ENCODE data around the gene STAMBPL1. TPM values are rescaled to one million over a fixed set of nuclear protein-coding genes. Genes with fewer than 3 reads are reported as not detected.

STAMBPL1 gene
- total and polyA plus RNA-seq, 2 donors (not counting 1 experiment from before 2014, with no cell fraction given), result 45.6 to 72.5 TPM

DNA sequence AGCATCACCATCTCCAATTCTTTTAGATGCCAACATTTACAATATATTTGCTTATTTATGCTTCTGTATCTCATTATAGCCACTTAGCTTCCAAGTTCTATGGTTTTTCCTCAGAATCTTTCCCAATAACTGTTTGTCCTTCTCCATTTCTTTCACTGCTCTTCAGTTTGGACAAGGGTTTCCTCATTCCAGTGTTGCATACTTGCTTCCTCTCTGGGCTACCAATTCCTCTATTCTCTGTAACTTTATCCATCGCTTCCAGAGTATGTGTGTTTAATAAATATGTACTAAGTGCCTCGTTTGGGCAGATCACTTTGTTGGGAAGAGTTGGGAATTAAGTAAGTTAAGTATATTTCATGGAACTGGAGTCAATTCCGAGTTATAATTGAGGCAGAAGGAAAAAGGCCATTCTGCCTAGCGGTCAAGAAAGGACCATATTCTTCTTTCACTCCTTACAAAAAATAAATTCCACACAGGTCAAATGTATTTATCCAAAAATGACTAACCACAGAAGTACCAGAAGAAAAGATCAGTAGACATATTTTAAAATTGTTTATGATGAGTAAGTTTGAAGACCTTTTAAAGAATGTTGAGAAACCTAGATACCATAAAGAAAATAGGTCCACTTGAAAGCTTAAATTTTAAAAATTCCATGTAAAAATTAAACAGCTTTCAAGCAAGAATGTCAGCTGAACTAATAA lies 10.8 kb downstream of the STAMBPL1 start:
- no peak overlapping the region for H2AFZ ChIP-seq (ENCODE audit: low read length)
- DNase-seq (ENCODE audit: low read depth in 2 of 2), result peak in 1 of 2 donors; percentile 42
- H4K20me1 ChIP-seq (ENCODE audit: control insufficient read depth, extremely low read depth, insufficient read depth, low read length), result no peaks in the 10 kb centered on the region
- no peaks in the 10 kb centered on the region for H3K9me3 ChIP-seq (ENCODE audit: control insufficient read depth, insufficient read depth, low read depth, low read length)
- H3K79me2 ChIP-seq (ENCODE audit: control insufficient read depth, insufficient read depth, low read length), result peaks cover 87% of the 10 kb centered on the region
- peak overlapping the region; percentile 59 for H3K4me2 ChIP-seq (ENCODE audit: extremely low read depth, insufficient read depth, low read length)
- no peaks in the 10 kb centered on the region for H3K27me3 ChIP-seq (ENCODE audit: control insufficient read depth, insufficient read depth, low read length)
- no peak overlapping the region for H3K9ac ChIP-seq (ENCODE audit: insufficient read depth, low read length)
- H3K4me3 ChIP-seq (replicated peaks in 1 of 4; ENCODE audit: control extremely low read depth in 1 of 4, insufficient read depth in 1 of 4, low read depth in 3 of 4, low read length in 4 of 4), result no peak overlapping the region
- peaks cover 55% of the 10 kb centered on the region for H3K4me1 ChIP-seq (ENCODE audit: control insufficient read depth, extremely low read depth, insufficient read depth, low read length)
- H3K27ac ChIP-seq (ENCODE audit: insufficient read depth, low read length), result no peak overlapping the region
- H3K36me3 ChIP-seq (ENCODE audit: control insufficient read depth, insufficient read depth, low read length), result no peaks in the 10 kb centered on the region
- TF ChIP-seq, protein P1, sequence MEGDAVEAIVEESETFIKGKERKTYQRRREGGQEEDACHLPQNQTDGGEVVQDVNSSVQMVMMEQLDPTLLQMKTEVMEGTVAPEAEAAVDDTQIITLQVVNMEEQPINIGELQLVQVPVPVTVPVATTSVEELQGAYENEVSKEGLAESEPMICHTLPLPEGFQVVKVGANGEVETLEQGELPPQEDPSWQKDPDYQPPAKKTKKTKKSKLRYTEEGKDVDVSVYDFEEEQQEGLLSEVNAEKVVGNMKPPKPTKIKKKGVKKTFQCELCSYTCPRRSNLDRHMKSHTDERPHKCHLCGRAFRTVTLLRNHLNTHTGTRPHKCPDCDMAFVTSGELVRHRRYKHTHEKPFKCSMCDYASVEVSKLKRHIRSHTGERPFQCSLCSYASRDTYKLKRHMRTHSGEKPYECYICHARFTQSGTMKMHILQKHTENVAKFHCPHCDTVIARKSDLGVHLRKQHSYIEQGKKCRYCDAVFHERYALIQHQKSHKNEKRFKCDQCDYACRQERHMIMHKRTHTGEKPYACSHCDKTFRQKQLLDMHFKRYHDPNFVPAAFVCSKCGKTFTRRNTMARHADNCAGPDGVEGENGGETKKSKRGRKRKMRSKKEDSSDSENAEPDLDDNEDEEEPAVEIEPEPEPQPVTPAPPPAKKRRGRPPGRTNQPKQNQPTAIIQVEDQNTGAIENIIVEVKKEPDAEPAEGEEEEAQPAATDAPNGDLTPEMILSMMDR (conservative IDR thresholded peaks at IDR 0.05 in 1 of 2, IDR thresholded peaks at IDR 0.05 in 1 of 2; ENCODE audit: low read depth in 1 of 2, low read length in 2 of 2), result no peak
- TF ChIP-seq EZH2 (IDR thresholded peaks at IDR 0.05; ENCODE audit: low read length, missing control alignments), result no peak

DNA sequence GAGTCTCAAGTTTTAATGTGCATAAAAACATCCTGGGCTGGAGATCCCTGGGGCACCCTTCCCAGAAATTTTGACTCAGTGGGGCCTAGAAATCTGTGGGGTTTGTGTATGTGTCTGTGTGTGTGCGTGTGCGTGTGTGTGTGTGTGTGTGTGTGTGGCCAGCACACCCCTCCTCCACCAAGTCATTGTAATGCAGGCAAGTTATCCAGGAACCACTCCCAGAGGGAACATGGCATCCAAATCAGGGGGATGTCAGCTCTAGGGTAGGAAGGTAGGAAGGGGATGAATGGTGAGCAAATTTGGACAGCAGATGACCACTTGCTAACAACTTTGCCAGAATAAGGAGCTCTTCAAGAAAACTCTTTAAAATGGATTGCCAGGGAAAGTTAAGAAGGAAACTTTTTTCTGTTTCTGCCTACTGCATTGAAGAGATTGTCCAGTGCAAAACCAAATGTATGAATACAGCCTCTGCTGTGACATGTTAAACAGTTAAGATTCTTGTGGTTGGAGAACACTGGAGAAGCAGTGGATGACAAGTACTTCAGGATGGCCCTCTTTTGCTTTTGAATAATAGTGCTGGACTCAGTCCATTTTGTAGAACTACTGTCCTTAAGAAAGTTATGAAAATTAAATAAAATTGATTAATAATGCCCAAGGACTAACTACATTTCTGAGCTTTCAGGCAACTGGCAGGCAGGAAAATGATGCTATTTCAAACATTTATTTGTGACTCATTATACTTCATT lies 12.3 kb downstream of the STAMBPL1 start:
- H3K4me2 ChIP-seq (ENCODE audit: extremely low read depth, insufficient read depth, low read length), result peak overlapping the region; percentile 75
- H3K4me1 ChIP-seq (ENCODE audit: control insufficient read depth, extremely low read depth, insufficient read depth, low read length), result peaks cover 58% of the 10 kb centered on the region
- H3K9me3 ChIP-seq (ENCODE audit: control insufficient read depth, insufficient read depth, low read depth, low read length), result no peaks in the 10 kb centered on the region
- peaks cover 86% of the 10 kb centered on the region for H3K79me2 ChIP-seq (ENCODE audit: control insufficient read depth, insufficient read depth, low read length)
- no peak overlapping the region for H2AFZ ChIP-seq (ENCODE audit: low read length)
- H3K4me3 ChIP-seq (replicated peaks in 1 of 4; ENCODE audit: control extremely low read depth in 1 of 4, insufficient read depth in 1 of 4, low read depth in 3 of 4, low read length in 4 of 4), result no peak overlapping the region
- H3K9ac ChIP-seq (ENCODE audit: insufficient read depth, low read length), result no peak overlapping the region
- no peak for TF ChIP-seq EZH2 (IDR thresholded peaks at IDR 0.05; ENCODE audit: low read length, missing control alignments)
- TF ChIP-seq, protein P1 (conservative IDR thresholded peaks at IDR 0.05 in 1 of 2, IDR thresholded peaks at IDR 0.05 in 1 of 2; ENCODE audit: low read depth in 1 of 2, low read length in 2 of 2), result no peak
- H3K27ac ChIP-seq (ENCODE audit: insufficient read depth, low read length), result peak overlapping the region; percentile 67
- H3K27me3 ChIP-seq (ENCODE audit: control insufficient read depth, insufficient read depth, low read length), result no peaks in the 10 kb centered on the region
- peak; percentile 33 to 84 for DNase-seq (ENCODE audit: low read depth in 2 of 2)
- H4K20me1 ChIP-seq (ENCODE audit: control insufficient read depth, extremely low read depth, insufficient read depth, low read length), result no peaks in the 10 kb centered on the region
- no peaks in the 10 kb centered on the region for H3K36me3 ChIP-seq (ENCODE audit: control insufficient read depth, insufficient read depth, low read length)

DNA sequence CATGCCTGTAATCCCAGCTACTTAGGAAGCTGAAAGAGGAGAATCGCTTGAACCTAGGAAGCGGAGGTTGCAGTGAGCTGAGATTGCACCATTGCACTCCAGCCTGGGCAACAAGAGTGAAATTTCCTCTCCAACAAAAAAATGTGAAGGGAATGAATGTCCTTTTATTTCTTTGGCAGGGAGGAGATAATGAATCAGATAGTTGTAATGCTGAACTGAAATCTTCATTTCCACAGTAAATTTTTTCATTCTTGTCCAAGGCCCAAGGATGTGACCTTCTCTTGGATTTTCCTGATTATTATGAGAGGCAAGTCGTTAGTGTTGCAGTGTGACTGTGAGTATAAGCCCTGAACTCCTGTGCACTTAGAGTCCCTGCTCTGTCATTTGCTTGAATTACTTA lies 13.6 kb downstream of the STAMBPL1 start:
- peak; percentile 40 to 59 for DNase-seq (ENCODE audit: low read depth in 2 of 2)
- Histone ChIP-seq H3K4me2 (ENCODE audit: extremely low read depth, insufficient read depth, low read length) (peak overlapping the region; percentile 7), H3K27me3 (ENCODE audit: control insufficient read depth, insufficient read depth, low read length) (no peaks in the 10 kb centered on the region), H3K79me2 (ENCODE audit: control insufficient read depth, insufficient read depth, low read length) (peaks cover 85% of the 10 kb centered on the region), H3K9ac (ENCODE audit: insufficient read depth, low read length) (no peak overlapping the region), H2AFZ (ENCODE audit: low read length) (no peak overlapping the region), H4K20me1 (ENCODE audit: control insufficient read depth, extremely low read depth, insufficient read depth, low read length) (no peaks in the 10 kb centered on the region), H3K4me1 (ENCODE audit: control insufficient read depth, extremely low read depth, insufficient read depth, low read length) (peaks cover 56% of the 10 kb centered on the region), H3K36me3 (ENCODE audit: control insufficient read depth, insufficient read depth, low read length) (no peaks in the 10 kb centered on the region), H3K27ac (ENCODE audit: insufficient read depth, low read length) (peak overlapping the region; percentile 26), H3K4me3 (replicated peaks in 1 of 4; ENCODE audit: control extremely low read depth in 1 of 4, insufficient read depth in 1 of 4, low read depth in 3 of 4, low read length in 4 of 4) (no peak overlapping the region), H3K9me3 (ENCODE audit: control insufficient read depth, insufficient read depth, low read depth, low read length) (no peaks in the 10 kb centered on the region)
- TF ChIP-seq, protein P1 (conservative IDR thresholded peaks at IDR 0.05 in 1 of 2, IDR thresholded peaks at IDR 0.05 in 1 of 2; ENCODE audit: low read depth in 1 of 2, low read length in 2 of 2), result no peak
- no peak for TF ChIP-seq EZH2 (IDR thresholded peaks at IDR 0.05; ENCODE audit: low read length, missing control alignments)
